ENCODE data around the gene LDAF1.
"Not testable (repeated sequence)": the region's sequence is repeated elsewhere in the genome, so short reads cannot be mapped to it uniquely, and the experiment has no call there.

LDAF1 gene

GRCh38 chr16:21194771-21195301 lies 36.4 kb downstream of the LDAF1 start:
- Histone ChIP-seq H4K8ac (ENCODE audit: low read length) (no peak overlapping the region), H3K9ac (ENCODE audit: low read length) (no peak overlapping the region), H2AFZ (ENCODE audit: low read depth, low read length) (no peak overlapping the region), H4K91ac (ENCODE audit: low read length) (no peak overlapping the region), H2BK120ac (ENCODE audit: low read depth, low read length) (no peak overlapping the region), H2BK12ac (ENCODE audit: low read length in 2 of 2) (no peak overlapping the region), H3K27ac (ENCODE audit: low read length, poor library complexity, severe bottlenecking) (no peak overlapping the region), H3K79me1 (replicated peaks; ENCODE audit: low read length, poor library complexity, severe bottlenecking) (no peaks in the 10 kb centered on the region), H3K23ac (ENCODE audit: low read length in 2 of 2) (no peak overlapping the region), H3K27me3 (ENCODE audit: control insufficient read depth in 1 of 2, insufficient read depth in 1 of 2, low read length in 2 of 2) (peaks cover 11 to 32% of the 10 kb centered on the region in 2 experiments), H3K4me1 (ENCODE audit: control insufficient read depth, insufficient read depth, low read depth, low read length) (peaks cover 2% of the 10 kb centered on the region), H2BK15ac (ENCODE audit: low read depth, poor library complexity, severe bottlenecking) (no peak overlapping the region), H3K18ac (ENCODE audit: low read depth in 1 of 2, low read length in 2 of 2) (no peak overlapping the region), H3K36me3 (ENCODE audit: control insufficient read depth in 1 of 2, insufficient read depth in 2 of 2, low read depth in 1 of 2, low read length in 2 of 2) (no peaks in the 10 kb centered on the region), H3K14ac (ENCODE audit: low read length in 2 of 2) (no peak overlapping the region), H3K4me3 (ENCODE audit: insufficient read depth in 1 of 2, low read depth in 1 of 2, low read length in 2 of 2) (no peak overlapping the region), H3K4ac (ENCODE audit: low read depth in 1 of 2, low read length in 2 of 2) (no peak overlapping the region), H3K4me2 (ENCODE audit: low read length, poor library complexity, severe bottlenecking) (no peak overlapping the region), H3K9me3 (ENCODE audit: control insufficient read depth, low read length) (no peaks in the 10 kb centered on the region), H2BK5ac (ENCODE audit: low read depth, low read length, poor library complexity, severe bottlenecking) (no peak overlapping the region), H2AK5ac (ENCODE audit: low read length, severe bottlenecking) (no peak overlapping the region)
- 79% methylated on average over 6 of the region's 6 CpGs for WGBS
- no peak for DNase-seq

GRCh38 chr16:21195330-21195729 lies 36.9 kb downstream of the LDAF1 start:
- H3K4ac ChIP-seq (ENCODE audit: low read depth in 1 of 2, low read length in 2 of 2); H4K91ac ChIP-seq (ENCODE audit: low read length); H3K4me1 ChIP-seq (ENCODE audit: control insufficient read depth, insufficient read depth, low read depth, low read length); H2BK12ac ChIP-seq (ENCODE audit: low read length in 2 of 2); H3K79me1 ChIP-seq (replicated peaks; ENCODE audit: low read length, poor library complexity, severe bottlenecking); H3K23ac ChIP-seq (ENCODE audit: low read length in 2 of 2); H3K4me2 ChIP-seq (ENCODE audit: low read length, poor library complexity, severe bottlenecking); H3K27ac ChIP-seq (ENCODE audit: low read length, poor library complexity, severe bottlenecking); H3K36me3 ChIP-seq (ENCODE audit: control insufficient read depth in 1 of 2, insufficient read depth in 2 of 2, low read depth in 1 of 2, low read length in 2 of 2); H3K18ac ChIP-seq (ENCODE audit: low read depth in 1 of 2, low read length in 2 of 2); H2BK5ac ChIP-seq (ENCODE audit: low read depth, low read length, poor library complexity, severe bottlenecking); H4K8ac ChIP-seq (ENCODE audit: low read length); H2AFZ ChIP-seq (ENCODE audit: low read depth, low read length); H2BK15ac ChIP-seq (ENCODE audit: low read depth, poor library complexity, severe bottlenecking); H3K9ac ChIP-seq (ENCODE audit: low read length); H2BK120ac ChIP-seq (ENCODE audit: low read depth, low read length); DNase-seq; H2AK5ac ChIP-seq (ENCODE audit: low read length, severe bottlenecking); H3K9me3 ChIP-seq (ENCODE audit: control insufficient read depth, low read length); H3K4me3 ChIP-seq (ENCODE audit: insufficient read depth in 1 of 2, low read depth in 1 of 2, low read length in 2 of 2); H3K14ac ChIP-seq (ENCODE audit: low read length in 2 of 2): not testable (repeated sequence)
- H3K27me3 ChIP-seq (ENCODE audit: control insufficient read depth in 1 of 2, insufficient read depth in 1 of 2, low read length in 2 of 2) = peaks cover 15 to 35% of the 10 kb centered on the region in 2 experiments
- WGBS = 92% methylated on average over 8 of the region's 8 CpGs

GRCh38 chr16:21197112-21197511 lies 38.6 kb downstream of the LDAF1 start:
- Histone ChIP-seq H4K91ac (ENCODE audit: low read length) (no peak overlapping the region), H2AFZ (ENCODE audit: low read depth, low read length) (no peak overlapping the region), H2AK5ac (ENCODE audit: low read length, severe bottlenecking) (no peak overlapping the region), H2BK5ac (ENCODE audit: low read depth, low read length, poor library complexity, severe bottlenecking) (no peak overlapping the region), H3K4me3 (ENCODE audit: insufficient read depth in 1 of 2, low read depth in 1 of 2, low read length in 2 of 2) (no peak overlapping the region), H3K4me2 (ENCODE audit: low read length, poor library complexity, severe bottlenecking) (no peak overlapping the region), H2BK120ac (ENCODE audit: low read depth, low read length) (no peak overlapping the region), H3K18ac (ENCODE audit: low read depth in 1 of 2, low read length in 2 of 2) (no peak overlapping the region), H3K23ac (ENCODE audit: low read length in 2 of 2) (no peak overlapping the region), H3K36me3 (ENCODE audit: control insufficient read depth in 1 of 2, insufficient read depth in 2 of 2, low read depth in 1 of 2, low read length in 2 of 2) (no peaks in the 10 kb centered on the region), H3K4ac (ENCODE audit: low read depth in 1 of 2, low read length in 2 of 2) (no peak overlapping the region), H3K79me1 (replicated peaks; ENCODE audit: low read length, poor library complexity, severe bottlenecking) (no peaks in the 10 kb centered on the region), H3K27me3 (ENCODE audit: control insufficient read depth in 1 of 2, insufficient read depth in 1 of 2, low read length in 2 of 2) (peaks cover 32 to 51% of the 10 kb centered on the region in 2 experiments), H4K8ac (ENCODE audit: low read length) (no peak overlapping the region), H3K14ac (ENCODE audit: low read length in 2 of 2) (no peak overlapping the region), H3K4me1 (ENCODE audit: control insufficient read depth, insufficient read depth, low read depth, low read length) (peaks cover 2% of the 10 kb centered on the region), H3K9me3 (ENCODE audit: control insufficient read depth, low read length) (no peaks in the 10 kb centered on the region), H2BK15ac (ENCODE audit: low read depth, poor library complexity, severe bottlenecking) (no peak overlapping the region), H3K9ac (ENCODE audit: low read length) (no peak overlapping the region), H2BK12ac (ENCODE audit: low read length in 2 of 2) (no peak overlapping the region), H3K27ac (ENCODE audit: low read length, poor library complexity, severe bottlenecking) (no peak overlapping the region)
- WGBS = 100% methylated on average over 1 of the region's 1 CpG
- no peak for DNase-seq

- no peak overlapping the region for H3K23ac ChIP-seq (ENCODE audit: low read length in 2 of 2)
- no peak overlapping the region for H2BK5ac ChIP-seq (ENCODE audit: low read depth, low read length, poor library complexity, severe bottlenecking)
- H2BK12ac ChIP-seq (ENCODE audit: low read length in 2 of 2) = no peak overlapping the region
- no peak overlapping the region for H3K27ac ChIP-seq (ENCODE audit: low read length, poor library complexity, severe bottlenecking)
- H3K14ac ChIP-seq (ENCODE audit: low read length in 2 of 2) = no peak overlapping the region
- no peak overlapping the region for H2BK15ac ChIP-seq (ENCODE audit: low read depth, poor library complexity, severe bottlenecking)
- no peak overlapping the region for H3K9ac ChIP-seq (ENCODE audit: low read length)
- H2BK120ac ChIP-seq (ENCODE audit: low read depth, low read length) = no peak overlapping the region
- H3K4me3 ChIP-seq (ENCODE audit: insufficient read depth in 1 of 2, low read depth in 1 of 2, low read length in 2 of 2) = no peak overlapping the region
- H3K79me1 ChIP-seq (replicated peaks; ENCODE audit: low read length, poor library complexity, severe bottlenecking) = no peaks in the 10 kb centered on the region
- no peak overlapping the region for H2AK5ac ChIP-seq (ENCODE audit: low read length, severe bottlenecking)
- peaks cover 2% of the 10 kb centered on the region for H3K4me1 ChIP-seq (ENCODE audit: control insufficient read depth, insufficient read depth, low read depth, low read length)
- no peak overlapping the region for H3K4me2 ChIP-seq (ENCODE audit: low read length, poor library complexity, severe bottlenecking)
- no peak overlapping the region for H4K8ac ChIP-seq (ENCODE audit: low read length)
- no peak overlapping the region for H3K18ac ChIP-seq (ENCODE audit: low read depth in 1 of 2, low read length in 2 of 2)
- H3K4ac ChIP-seq (ENCODE audit: low read depth in 1 of 2, low read length in 2 of 2) = no peak overlapping the region
- H4K91ac ChIP-seq (ENCODE audit: low read length) = no peak overlapping the region
- 65% methylated on average over 2 of the region's 3 CpGs for WGBS
- H3K36me3 ChIP-seq (ENCODE audit: control insufficient read depth in 1 of 2, insufficient read depth in 2 of 2, low read depth in 1 of 2, low read length in 2 of 2) = no peaks in the 10 kb centered on the region
- H3K9me3 ChIP-seq (ENCODE audit: control insufficient read depth, low read length) = no peaks in the 10 kb centered on the region
- H3K27me3 ChIP-seq (ENCODE audit: control insufficient read depth in 1 of 2, insufficient read depth in 1 of 2, low read length in 2 of 2) = peaks cover 37 to 55% of the 10 kb centered on the region in 2 experiments
- H2AFZ ChIP-seq (ENCODE audit: low read depth, low read length) = no peak overlapping the region
- no peak for DNase-seq
Observed at GRCh38 chr16:21197621-21198020, 39.1 kb downstream of the LDAF1 start.
